NCI-H146 (cell line): Measurements from ENCODE around the gene PFDN4.
"Not testable (repeated sequence)": the region's sequence is repeated elsewhere in the genome, so short reads cannot be mapped to it uniquely, and the experiment has no call there.

Experiments
- DNase-seq: peaks from one replicate; lab custom pipeline; 2025; lab: John Stamatoyannopoulos, UW

The PFDN4 gene

GRCh38 chr20:54224642-54225041 lies 16.8 kb downstream of the PFDN4 start:
- not testable (repeated sequence) for DNase-seq

DNA sequence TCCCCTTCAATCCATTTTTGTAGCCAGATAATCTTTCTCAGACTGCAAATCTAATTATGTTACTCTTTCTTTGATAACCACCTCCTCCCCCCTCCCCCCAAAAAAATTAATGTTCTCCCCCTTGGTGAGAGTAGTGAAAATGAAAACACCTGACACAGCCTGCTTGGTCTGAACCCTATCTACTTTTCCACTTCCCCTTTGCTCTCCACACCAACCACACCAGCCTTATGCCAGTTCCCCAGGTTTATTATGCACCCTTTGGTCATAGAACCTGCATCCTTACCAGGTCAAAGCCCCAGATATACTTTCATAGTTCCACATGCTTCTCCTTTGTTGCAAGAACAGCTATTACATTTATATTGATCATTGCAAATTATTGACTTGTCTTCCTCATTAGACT lies 19.4 kb downstream of the PFDN4 start:
- no peak for DNase-seq

DNA sequence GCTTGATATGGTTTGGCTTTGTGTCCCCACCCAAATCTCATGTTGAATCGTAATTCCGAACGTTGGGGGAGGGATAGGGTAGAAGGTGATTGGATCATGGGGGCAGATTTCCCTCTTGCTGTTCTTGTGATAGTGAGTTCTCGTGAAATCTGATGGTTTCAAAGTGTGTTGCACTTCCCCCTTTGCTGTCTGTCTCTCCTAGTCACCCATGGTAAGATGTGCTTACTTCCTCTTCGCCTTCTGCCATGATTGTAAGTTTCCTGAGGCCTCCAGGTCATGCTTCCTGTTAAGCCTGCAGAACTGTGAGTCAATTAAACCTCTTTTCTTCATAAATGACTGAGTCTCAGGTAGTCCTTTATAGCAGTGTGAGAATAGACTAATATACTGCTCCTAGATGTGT lies 19.9 kb downstream of the PFDN4 start:
- no peak for DNase-seq

DNA sequence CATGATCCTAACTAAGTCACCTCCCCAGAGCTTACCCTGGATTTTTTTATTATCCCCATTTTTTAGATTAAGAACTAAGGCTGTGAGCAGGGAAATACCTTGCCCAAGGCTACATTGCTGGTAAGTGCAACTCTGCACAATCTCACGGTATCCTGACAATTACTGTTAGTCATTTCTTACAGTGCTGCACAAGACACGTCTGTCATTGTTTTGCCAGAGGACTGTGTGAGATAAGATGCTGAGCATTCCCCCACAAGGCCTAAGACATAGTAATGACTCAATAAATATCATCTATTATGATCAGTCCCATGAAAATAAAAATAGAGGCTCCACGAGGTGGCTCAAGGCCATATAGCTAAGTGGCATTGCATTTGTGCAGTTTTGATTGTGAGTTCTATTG lies 21.0 kb downstream of the PFDN4 start:
- no peak for DNase-seq

- DNase-seq: no peak
These were observed 21.8 kb downstream of the PFDN4 start for GRCh38 chr20:54229566-54230160.

- no peak for DNase-seq
These were observed 23.1 kb downstream of the PFDN4 start for GRCh38 chr20:54231036-54231435.

- no peak for DNase-seq
These were observed 27.1 kb downstream of the PFDN4 start for GRCh38 chr20:54234991-54235390.

DNA sequence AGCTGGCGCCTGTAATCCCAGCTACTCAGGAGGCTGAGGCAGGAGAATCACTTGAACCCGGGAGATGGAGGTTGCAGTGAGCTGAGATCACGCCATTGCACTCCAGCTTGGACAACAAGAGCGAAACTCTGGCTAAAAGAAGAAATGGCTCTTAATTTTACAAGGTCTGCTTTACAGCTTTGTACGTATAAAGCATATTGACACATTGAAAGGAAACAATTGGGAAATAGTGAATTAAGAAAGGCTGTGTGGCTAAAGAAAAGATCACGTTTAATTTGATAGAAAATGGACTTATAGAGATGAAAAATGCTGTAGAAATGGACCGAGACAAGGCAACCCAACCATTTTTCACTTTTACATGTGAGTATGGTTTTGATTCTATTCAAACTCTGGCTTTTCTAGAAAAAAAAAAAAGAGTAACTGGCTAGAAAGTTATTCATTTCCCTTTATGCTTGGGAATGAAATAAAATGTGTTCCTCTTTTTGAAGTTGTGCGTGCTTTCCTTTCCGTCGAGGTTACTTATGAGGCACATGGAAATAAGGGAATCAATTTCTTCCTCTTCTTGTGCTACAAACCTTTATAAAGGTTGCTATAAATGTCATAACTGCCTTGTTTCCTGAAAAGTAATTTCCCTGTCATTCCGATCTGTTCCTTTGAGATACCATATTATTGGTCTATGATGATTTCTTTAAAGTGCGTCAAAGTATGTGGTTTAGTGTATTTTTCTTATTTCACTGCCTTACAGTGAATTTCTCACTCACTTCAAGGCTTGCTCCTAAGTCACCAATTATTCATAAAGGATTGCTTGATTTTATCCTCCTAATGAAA lies 29.4 kb downstream of the PFDN4 start:
- no peak for DNase-seq

GRCh38 chr20:54244113-54244512 lies 36.2 kb downstream of the PFDN4 start:
- no peak for DNase-seq

GRCh38 chr20:54248705-54249104 lies 40.8 kb downstream of the PFDN4 start:
- not testable (repeated sequence) for DNase-seq

DNA sequence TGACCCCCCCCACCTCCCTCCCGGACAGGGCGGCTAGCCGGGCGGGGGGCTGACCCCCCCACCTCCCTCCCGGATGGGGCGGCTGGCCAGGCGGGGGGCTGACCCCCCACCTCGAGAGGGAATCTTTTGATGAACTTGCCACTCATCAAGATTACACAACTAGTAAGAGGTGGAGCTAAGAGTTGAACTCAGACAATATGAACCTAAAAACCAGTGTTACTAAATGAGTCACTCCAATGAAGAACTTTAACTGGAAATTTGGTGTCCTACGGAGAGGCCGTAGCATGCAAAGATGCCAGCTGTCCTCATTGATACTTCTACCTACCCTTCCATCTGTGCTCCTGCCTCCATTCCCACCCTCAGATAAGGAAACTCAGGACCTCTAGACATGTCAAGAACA lies 42.8 kb downstream of the PFDN4 start:
- no peak for DNase-seq

GRCh38 chr20:54251096-54251495 lies 43.2 kb downstream of the PFDN4 start:
- no peak for DNase-seq

DNA sequence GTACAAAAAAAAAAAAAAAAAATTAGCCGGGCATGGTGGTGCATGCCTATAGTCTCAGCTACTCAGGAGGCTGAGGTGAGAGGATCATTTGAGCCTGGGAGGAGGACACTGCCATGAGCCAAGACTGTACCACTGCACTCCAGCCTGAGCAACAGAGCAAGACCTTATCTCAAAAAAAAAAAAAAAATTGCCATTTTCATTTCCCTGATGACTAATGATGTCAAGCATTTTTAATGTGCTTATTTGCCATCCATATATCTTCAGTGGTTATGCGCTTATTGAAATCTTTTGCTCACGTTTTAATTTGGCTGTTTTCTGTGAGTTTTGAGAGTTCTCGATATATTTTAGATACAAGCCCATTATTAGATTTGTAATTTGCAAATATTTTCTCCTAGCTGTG lies 46.7 kb downstream of the PFDN4 start:
- DNase-seq: no peak

DNA sequence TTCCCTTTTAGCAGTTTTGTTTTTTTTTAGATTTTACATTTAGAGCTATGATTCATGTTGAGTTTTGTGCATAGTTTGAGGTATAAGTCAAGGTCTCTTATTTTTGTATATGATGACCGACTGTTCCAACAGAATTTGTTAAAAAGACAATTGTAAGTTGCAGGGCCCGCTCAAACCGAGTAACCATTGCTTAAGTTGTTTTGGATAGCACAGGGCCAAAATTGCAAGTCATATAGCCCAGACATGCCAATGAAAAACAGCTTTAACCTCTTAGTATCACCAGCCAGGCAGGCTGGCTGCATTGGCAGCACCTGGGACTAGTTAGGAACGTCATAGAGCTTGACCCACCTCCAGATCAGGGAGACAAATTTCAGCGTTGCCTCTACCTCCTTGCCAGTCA lies 47.3 kb downstream of the PFDN4 start:
- DNase-seq: no peak

GRCh38 chr20:54256202-54256601 lies 48.3 kb downstream of the PFDN4 start:
- no peak for DNase-seq

- DNase-seq: no peak
These were observed 49.4 kb downstream of the PFDN4 start for GRCh38 chr20:54257071-54257816.

GRCh38 chr20:54260116-54260515 lies 52.2 kb downstream of the PFDN4 start:
- DNase-seq: no peak

GRCh38 chr20:54262671-54263070 lies 54.8 kb downstream of the PFDN4 start:
- no peak for DNase-seq

GRCh38 chr20:54263116-54263690 lies 55.3 kb downstream of the PFDN4 start:
- no peak for DNase-seq

DNA sequence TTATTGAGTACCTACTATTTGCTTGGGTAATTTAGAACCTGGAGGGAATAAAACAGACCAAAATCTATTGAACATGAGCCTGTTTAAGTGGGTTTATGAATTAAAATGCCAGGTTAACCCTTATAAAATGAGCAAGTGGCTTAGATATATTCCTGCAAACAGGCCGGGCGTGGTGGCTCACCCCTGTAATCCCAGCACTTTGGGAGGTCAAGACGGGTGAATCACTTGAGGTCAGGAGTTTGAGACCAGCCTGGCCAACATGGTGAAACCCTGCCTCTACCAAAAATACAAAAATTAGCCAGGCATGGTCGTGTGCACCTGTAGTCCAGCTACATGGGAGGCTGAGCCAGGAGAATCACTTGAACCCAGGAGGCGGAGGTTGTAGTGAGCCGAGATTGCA lies 57.9 kb downstream of the PFDN4 start:
- DNase-seq: not testable (repeated sequence)

- DNase-seq: no peak
These were observed 59.0 kb downstream of the PFDN4 start for GRCh38 chr20:54266844-54267243.

- no peak for DNase-seq
These were observed 59.7 kb downstream of the PFDN4 start for GRCh38 chr20:54267483-54268003.
